ENCODE data around the gene ZFYVE28.

Gene ZFYVE28

GRCh38 chr4:2365054-2365912 lies 53.2 kb downstream of the ZFYVE28 start:
- no peak for DNase-seq

- peak; percentile 44 for DNase-seq
Measured at GRCh38 chr4:2364654-2365053, 53.8 kb downstream of the ZFYVE28 start.

- no peak for DNase-seq
Measured at GRCh38 chr4:2363951-2364653, 54.3 kb downstream of the ZFYVE28 start.

- no peak for DNase-seq
Measured at GRCh38 chr4:2363056-2363721, 55.3 kb downstream of the ZFYVE28 start.

GRCh38 chr4:2362266-2363055 lies 56.0 kb downstream of the ZFYVE28 start:
- DNase-seq: no peak

- no peak for DNase-seq
Measured at GRCh38 chr4:2361366-2362265, 56.8 kb downstream of the ZFYVE28 start.

GRCh38 chr4:2360396-2360730 lies 58.1 kb downstream of the ZFYVE28 start:
- no peak for DNase-seq

GRCh38 chr4:2359591-2360395 lies 58.7 kb downstream of the ZFYVE28 start:
- DNase-seq: no peak

GRCh38 chr4:2357821-2358745 lies 60.4 kb downstream of the ZFYVE28 start:
- no peak for DNase-seq

GRCh38 chr4:2356123-2357069 lies 62.0 kb downstream of the ZFYVE28 start:
- no peak for DNase-seq

GRCh38 chr4:2354760-2355159 lies 63.7 kb downstream of the ZFYVE28 start:
- no peak for DNase-seq

GRCh38 chr4:2354118-2354517 lies 64.3 kb downstream of the ZFYVE28 start:
- peak; percentile 21 for DNase-seq

- DNase-seq: no peak
Measured at GRCh38 chr4:2353222-2354107, 65.0 kb downstream of the ZFYVE28 start.

GRCh38 chr4:2352729-2353221 lies 65.7 kb downstream of the ZFYVE28 start:
- DNase-seq: no peak

GRCh38 chr4:2352171-2352570 lies 66.3 kb downstream of the ZFYVE28 start:
- no peak for DNase-seq

- DNase-seq: no peak
Measured at GRCh38 chr4:2350982-2351381, 67.5 kb downstream of the ZFYVE28 start.

- DNase-seq: no peak
Measured at GRCh38 chr4:2348786-2349185, 69.7 kb downstream of the ZFYVE28 start.
